Stimulated activated CD8-positive, alpha-beta memory T cell treated with anti-CD3 and anti-CD28 coated beads, Interleukin-12 subunit alpha, Interleukin-12 subunit beta, amount 100 ng/mL, for 1 hour (primary cell): ENCODE data around the gene CLEC18A.
"Not testable (repeated sequence)": the region's sequence is repeated elsewhere in the genome, so short reads cannot be mapped to it uniquely, and the experiment has no call there.

Experiments
- DNase-seq: peaks from one replicate; pipeline ENCODE4 v3.0.0-alpha.2; 2020; ENCODE audit warnings: low read depth

CLEC18A gene

GRCh38 chr16:69952116-69952515 is 982 bp downstream of the CLEC18A start:
- not testable (repeated sequence) for DNase-seq

- not testable (repeated sequence) for DNase-seq
Measured at GRCh38 chr16:69952572-69953355, 1.6 kb downstream of the CLEC18A start.

- not testable (repeated sequence) for DNase-seq
Measured at GRCh38 chr16:69954241-69954640, 3.1 kb downstream of the CLEC18A start.

GRCh38 chr16:69963312-69963711 is 12.2 kb downstream of the CLEC18A start:
- DNase-seq: not testable (repeated sequence)

GRCh38 chr16:69964960-69965660 is 14.0 kb downstream of the CLEC18A start:
- DNase-seq: not testable (repeated sequence)

GRCh38 chr16:69965661-69966054 is 14.5 kb downstream of the CLEC18A start:
- DNase-seq: not testable (repeated sequence)

- DNase-seq: not testable (repeated sequence)
Measured at GRCh38 chr16:69967688-69968087, 16.6 kb downstream of the CLEC18A start.

GRCh38 chr16:69968125-69968524 is 17.0 kb downstream of the CLEC18A start:
- DNase-seq: not testable (repeated sequence)

GRCh38 chr16:69969657-69970056 is 18.5 kb downstream of the CLEC18A start:
- not testable (repeated sequence) for DNase-seq

GRCh38 chr16:69972120-69972519 is 21.0 kb downstream of the CLEC18A start:
- DNase-seq: not testable (repeated sequence)

GRCh38 chr16:69972935-69973334 is 21.8 kb downstream of the CLEC18A start:
- not testable (repeated sequence) for DNase-seq

- not testable (repeated sequence) for DNase-seq
Measured at GRCh38 chr16:69985196-69985595, 34.1 kb downstream of the CLEC18A start.

- DNase-seq: not testable (repeated sequence)
Measured at GRCh38 chr16:69997956-69998355, 46.8 kb downstream of the CLEC18A start.

GRCh38 chr16:69999801-70000200 is 48.7 kb downstream of the CLEC18A start:
- not testable (repeated sequence) for DNase-seq

GRCh38 chr16:70003511-70003910 is 52.4 kb downstream of the CLEC18A start:
- not testable (repeated sequence) for DNase-seq

GRCh38 chr16:70008604-70009003 is 57.5 kb downstream of the CLEC18A start:
- DNase-seq: not testable (repeated sequence)

- DNase-seq: not testable (repeated sequence)
Measured at GRCh38 chr16:70010615-70011014, 59.5 kb downstream of the CLEC18A start.

GRCh38 chr16:70011120-70011519 is 60.0 kb downstream of the CLEC18A start:
- DNase-seq: not testable (repeated sequence)

- not testable (repeated sequence) for DNase-seq
Measured at GRCh38 chr16:70012354-70012753, 61.2 kb downstream of the CLEC18A start.

GRCh38 chr16:70012951-70013350 is 61.8 kb downstream of the CLEC18A start:
- DNase-seq: not testable (repeated sequence)
